Glutamatergic neuron (in vitro differentiated cells): ENCODE data around the gene FBXL20. TPM values are rescaled to one million over a fixed set of nuclear protein-coding genes. Genes with fewer than 3 reads are reported as not detected.

Source experiments
- DNase-seq: peaks from one replicate; pipeline ENCODE4 v3.0.0; 2022
- H3K27ac Mint-ChIP-seq: one replicate; pipeline ENCODE4 v1.8.0; 2020; ENCODE audit warnings: mild to moderate bottlenecking, mixed read lengths, inconsistent platforms; ENCODE audit not compliant: unreplicated experiment
- H3K27me3 Mint-ChIP-seq: one replicate; pipeline ENCODE4 v1.8.0; 2020; ENCODE audit warnings: mild to moderate bottlenecking, moderate library complexity, mixed read lengths, inconsistent platforms; ENCODE audit not compliant: unreplicated experiment
- H3K36me3 Mint-ChIP-seq: one replicate; pipeline ENCODE4 v1.8.0; 2020; ENCODE audit warnings: mild to moderate bottlenecking, mixed read lengths, inconsistent platforms; ENCODE audit not compliant: unreplicated experiment
- H3K4me1 Mint-ChIP-seq: one replicate; pipeline ENCODE4 v1.8.0; 2020; ENCODE audit warnings: mild to moderate bottlenecking, low read depth, mixed read lengths, inconsistent platforms; ENCODE audit not compliant: unreplicated experiment
- H3K4me3 Mint-ChIP-seq: one replicate; pipeline ENCODE4 v1.8.0; 2020; ENCODE audit warnings: mild to moderate bottlenecking, mixed read lengths, inconsistent platforms; ENCODE audit not compliant: unreplicated experiment
- H3K9me3 Mint-ChIP-seq: one replicate; pipeline ENCODE4 v1.8.0; 2020; ENCODE audit warnings: mild to moderate bottlenecking, moderate library complexity, mixed read lengths, inconsistent platforms; ENCODE audit not compliant: unreplicated experiment
- CTCF ChIP-seq: fragments of 200-600 bp; sonication (generic); IDR thresholded peaks from one replicate; pipeline ENCODE4 v1.5.0; 2021; ENCODE audit not compliant: partially characterized antibody, unreplicated experiment
- total RNA-seq: library from RNA; stranded (reverse); fragmentation: NEBNext Ultra II Directional; extraction: Animal tissue kit (Norgen Biotek cat#: 25700); gene quantifications from one replicate; pipeline ENCODE4 v1.2.1, GENCODE V29; 2021; ENCODE audit not compliant: unreplicated experiment

The FBXL20 gene
- total RNA-seq, 1 donor from 2014 or later = 31.0 TPM

DNA sequence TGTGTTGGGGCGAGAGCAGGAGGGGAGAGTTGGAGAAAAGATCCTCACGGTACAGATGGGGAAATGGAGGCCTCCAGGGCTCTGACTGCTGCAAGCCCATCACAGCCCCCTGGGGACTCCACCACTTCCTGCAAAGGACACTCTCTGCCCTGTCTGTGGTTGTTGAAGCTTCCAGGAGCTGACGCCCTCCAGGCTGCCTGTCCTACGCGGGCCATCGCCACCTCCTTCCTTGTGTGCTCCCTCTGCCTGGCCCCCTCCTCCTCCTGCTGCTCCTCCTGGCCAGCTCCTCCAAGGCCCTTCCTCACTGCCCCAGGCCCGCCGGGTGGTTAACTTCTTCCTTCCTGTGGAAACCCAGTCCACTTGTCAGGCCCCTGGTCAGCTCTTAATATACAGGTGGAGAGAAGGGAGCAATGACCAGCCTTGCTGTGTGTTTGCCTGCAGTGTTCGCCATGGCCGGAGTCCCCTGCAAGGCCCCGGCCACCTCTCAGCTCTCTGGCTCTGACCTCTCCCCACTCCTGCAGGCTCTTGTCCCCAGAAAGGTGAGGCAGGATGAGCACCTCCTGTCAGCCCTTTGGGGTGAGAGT is 157.3 kb downstream of the FBXL20 start:
- TF ChIP-seq CTCF = no peak
- Mint-ChIP-seq H3K4me3 (no peak overlapping the region), H3K9me3 (peaks cover 1% of the 10 kb centered on the region), H3K36me3 (no peaks in the 10 kb centered on the region), H3K27ac (no peak overlapping the region), H3K27me3 (no peaks in the 10 kb centered on the region), H3K4me1 (peaks cover 9% of the 10 kb centered on the region)
- peak; percentile 46 for DNase-seq

DNA sequence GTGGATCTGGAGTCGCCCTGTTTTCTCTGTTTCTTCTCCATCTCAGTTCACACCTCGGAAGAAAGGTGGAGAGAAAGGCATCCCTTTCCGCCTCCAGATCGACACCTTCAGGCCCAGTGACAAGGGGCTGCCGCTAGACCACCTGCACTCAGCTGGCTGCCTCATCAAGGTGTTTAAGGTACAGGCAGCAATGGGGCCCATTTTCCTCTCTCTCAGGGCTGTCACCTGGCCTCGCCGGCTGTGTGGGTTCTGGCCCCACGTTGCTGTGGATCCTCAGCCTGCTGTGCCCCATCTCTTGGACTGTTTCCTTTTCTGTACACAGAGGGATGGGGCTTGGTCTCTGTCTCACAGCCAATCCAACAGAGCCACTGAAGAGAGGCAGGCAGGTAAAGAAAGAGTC is 158.3 kb downstream of the FBXL20 start:
- no peak for DNase-seq
- no peaks in the 10 kb centered on the region for H3K27me3 Mint-ChIP-seq
- peaks cover 9% of the 10 kb centered on the region for H3K4me1 Mint-ChIP-seq
- no peak for TF ChIP-seq CTCF
- no peaks in the 10 kb centered on the region for H3K36me3 Mint-ChIP-seq
- H3K4me3 Mint-ChIP-seq = no peak overlapping the region
- H3K9me3 Mint-ChIP-seq = peaks cover 1% of the 10 kb centered on the region
- no peak overlapping the region for H3K27ac Mint-ChIP-seq

GRCh38 chr17:39240631-39241030 is 160.8 kb downstream of the FBXL20 start:
- Mint-ChIP-seq H3K27ac (no peak overlapping the region), H3K27me3 (peaks cover 4% of the 10 kb centered on the region), H3K4me1 (peaks cover 12% of the 10 kb centered on the region), H3K4me3 (no peak overlapping the region), H3K9me3 (peaks cover 1% of the 10 kb centered on the region), H3K36me3 (no peaks in the 10 kb centered on the region)
- no peak for TF ChIP-seq CTCF
- no peak for DNase-seq

DNA sequence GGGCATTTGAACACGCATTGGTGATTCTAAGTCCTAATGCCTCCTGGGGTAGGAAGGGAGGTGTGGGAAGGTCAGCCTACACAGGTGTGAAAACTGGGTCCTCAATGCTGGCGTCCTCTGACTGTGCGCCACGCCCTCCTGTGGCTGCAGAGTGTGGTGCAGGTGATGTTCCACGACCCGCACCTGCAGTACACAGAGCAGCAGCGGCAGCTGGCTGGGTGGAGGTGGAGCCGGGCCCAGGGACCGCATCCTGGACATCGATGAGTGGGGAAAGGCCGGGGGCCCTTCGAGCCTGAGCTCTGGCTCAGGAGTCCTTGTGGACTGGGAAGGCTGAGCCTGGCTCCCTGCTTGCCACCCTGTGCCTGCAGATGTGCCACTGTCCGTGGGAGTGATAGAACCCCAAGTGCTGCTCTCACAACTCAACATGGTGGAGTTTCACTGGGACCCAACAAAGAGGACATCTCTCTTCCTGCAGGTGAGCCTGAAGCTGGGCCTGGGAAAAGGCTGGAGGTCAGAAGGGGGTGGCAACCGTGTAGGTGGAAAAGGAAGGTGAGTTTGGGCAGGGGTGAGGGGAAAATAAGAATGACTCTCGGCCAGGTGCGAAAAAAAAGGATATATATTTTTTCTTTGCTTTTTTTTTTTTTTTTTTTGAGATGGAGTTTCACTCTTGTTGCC is 161.6 kb downstream of the FBXL20 start:
- Mint-ChIP-seq H3K36me3 (no peaks in the 10 kb centered on the region), H3K9me3 (peaks cover 3% of the 10 kb centered on the region), H3K4me1 (peaks cover 15% of the 10 kb centered on the region), H3K27me3 (peaks cover 6% of the 10 kb centered on the region), H3K4me3 (no peak overlapping the region), H3K27ac (no peak overlapping the region)
- peak; percentile 70 for TF ChIP-seq CTCF
- peak; percentile 71 for DNase-seq

DNA sequence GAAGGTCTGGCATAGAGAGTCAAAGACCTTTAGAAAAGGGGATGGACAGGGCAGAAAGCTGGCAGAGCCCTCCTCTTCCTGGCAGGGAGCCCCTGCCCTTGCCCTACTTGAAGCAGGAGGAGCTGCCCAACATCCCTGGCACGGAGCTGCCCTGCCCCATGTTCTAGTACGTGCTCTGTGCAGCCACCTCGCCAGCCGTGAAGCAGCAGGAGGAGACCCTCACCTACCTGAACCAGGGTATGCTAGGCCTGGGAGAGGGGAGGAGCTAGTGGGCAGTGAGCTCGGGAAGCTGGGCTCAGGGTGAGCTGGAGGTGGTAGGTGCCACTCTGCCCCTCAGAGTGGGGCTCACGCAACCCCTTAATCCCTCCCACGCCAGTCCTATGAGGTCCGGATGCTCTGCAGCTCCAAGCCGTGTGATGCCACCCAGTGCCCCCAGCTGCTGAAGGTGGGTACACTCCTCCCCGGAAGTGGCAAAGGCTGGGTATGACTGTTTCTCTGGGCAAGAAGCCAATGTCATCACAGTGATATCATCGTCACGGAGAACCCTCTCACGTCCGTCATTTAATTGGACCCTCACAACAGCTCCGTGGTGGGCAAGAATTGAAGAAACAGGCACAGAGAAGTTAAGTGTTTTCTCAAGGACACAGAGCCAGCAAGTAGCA is 163.0 kb downstream of the FBXL20 start:
- Mint-ChIP-seq H3K27me3 (peaks cover 6% of the 10 kb centered on the region), H3K27ac (no peak overlapping the region), H3K9me3 (peaks cover 3% of the 10 kb centered on the region), H3K36me3 (no peaks in the 10 kb centered on the region), H3K4me3 (no peak overlapping the region), H3K4me1 (peaks cover 6% of the 10 kb centered on the region)
- DNase-seq = no peak
- TF ChIP-seq CTCF = no peak
